ENCODE measurements around the gene ZNF341. TPM values are rescaled to one million over a fixed set of nuclear protein-coding genes. Genes with fewer than 3 reads are reported as not detected.

Gene ZNF341
- total and polyA plus RNA-seq, 4 donors: 2.1 to 4.3 (median 3.4) TPM

DNA sequence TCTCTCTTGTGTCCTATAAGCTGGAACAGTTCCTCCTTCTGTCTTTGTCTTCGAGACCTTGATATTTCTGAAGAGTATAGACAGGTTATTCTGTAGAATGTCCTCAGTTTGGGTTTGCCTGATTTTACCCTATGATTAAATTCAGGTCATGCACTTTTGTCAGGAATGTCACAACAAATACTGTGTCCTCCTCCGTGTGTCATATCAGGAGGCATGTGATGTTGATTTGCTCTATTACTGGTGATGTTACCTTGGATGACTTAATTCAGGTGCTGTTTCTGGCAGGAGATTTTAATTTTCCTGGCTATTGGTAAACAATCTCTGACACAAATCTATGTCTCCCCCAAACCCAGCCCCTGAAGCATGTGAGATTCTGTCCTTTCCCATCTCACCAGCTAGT is 46.0 kb downstream of the ZNF341 start:
- H3K36me3 ChIP-seq (ENCODE audit: control insufficient read depth in 4 of 4, insufficient read depth in 4 of 4, low read length in 4 of 4): peaks cover 0 to 7% (median 2%) of the 10 kb centered on the region in 4 donors
- WGBS, 2 donors: 87 to 88% methylated on average over 2 of the region's 2 CpGs
- ATAC-seq (ENCODE audit: insufficient read depth, low FRiP score): no peak
- no peaks in the 10 kb centered on the region for H3K27me3 ChIP-seq (ENCODE audit: control insufficient read depth in 3 of 3, insufficient read depth in 3 of 3, low read length in 2 of 3)
- no peak overlapping the region for H3K4me3 ChIP-seq
- no peak overlapping the region for H3K27ac ChIP-seq (ENCODE audit: low read depth in 1 of 2, low read length in 1 of 2)
- DNase-seq: no peak
- TF ChIP-seq, protein P1, sequence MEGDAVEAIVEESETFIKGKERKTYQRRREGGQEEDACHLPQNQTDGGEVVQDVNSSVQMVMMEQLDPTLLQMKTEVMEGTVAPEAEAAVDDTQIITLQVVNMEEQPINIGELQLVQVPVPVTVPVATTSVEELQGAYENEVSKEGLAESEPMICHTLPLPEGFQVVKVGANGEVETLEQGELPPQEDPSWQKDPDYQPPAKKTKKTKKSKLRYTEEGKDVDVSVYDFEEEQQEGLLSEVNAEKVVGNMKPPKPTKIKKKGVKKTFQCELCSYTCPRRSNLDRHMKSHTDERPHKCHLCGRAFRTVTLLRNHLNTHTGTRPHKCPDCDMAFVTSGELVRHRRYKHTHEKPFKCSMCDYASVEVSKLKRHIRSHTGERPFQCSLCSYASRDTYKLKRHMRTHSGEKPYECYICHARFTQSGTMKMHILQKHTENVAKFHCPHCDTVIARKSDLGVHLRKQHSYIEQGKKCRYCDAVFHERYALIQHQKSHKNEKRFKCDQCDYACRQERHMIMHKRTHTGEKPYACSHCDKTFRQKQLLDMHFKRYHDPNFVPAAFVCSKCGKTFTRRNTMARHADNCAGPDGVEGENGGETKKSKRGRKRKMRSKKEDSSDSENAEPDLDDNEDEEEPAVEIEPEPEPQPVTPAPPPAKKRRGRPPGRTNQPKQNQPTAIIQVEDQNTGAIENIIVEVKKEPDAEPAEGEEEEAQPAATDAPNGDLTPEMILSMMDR (IDR thresholded peaks at IDR 0.05; ENCODE audit: control extremely low read depth, extremely low read depth): no peak
- peaks cover 0 to 1% (median 0%) of the 10 kb centered on the region in 5 donors for H3K4me1 ChIP-seq (ENCODE audit: control insufficient read depth in 5 of 5, insufficient read depth in 5 of 5, low read length in 5 of 5)
- H3K9me3 ChIP-seq (ENCODE audit: control insufficient read depth in 4 of 4, insufficient read depth in 3 of 4, low read length in 3 of 4): no peaks in the 10 kb centered on the region
- no peak overlapping the region for H3K9ac ChIP-seq (ENCODE audit: insufficient read depth in 1 of 2, low read length in 2 of 2)

DNA sequence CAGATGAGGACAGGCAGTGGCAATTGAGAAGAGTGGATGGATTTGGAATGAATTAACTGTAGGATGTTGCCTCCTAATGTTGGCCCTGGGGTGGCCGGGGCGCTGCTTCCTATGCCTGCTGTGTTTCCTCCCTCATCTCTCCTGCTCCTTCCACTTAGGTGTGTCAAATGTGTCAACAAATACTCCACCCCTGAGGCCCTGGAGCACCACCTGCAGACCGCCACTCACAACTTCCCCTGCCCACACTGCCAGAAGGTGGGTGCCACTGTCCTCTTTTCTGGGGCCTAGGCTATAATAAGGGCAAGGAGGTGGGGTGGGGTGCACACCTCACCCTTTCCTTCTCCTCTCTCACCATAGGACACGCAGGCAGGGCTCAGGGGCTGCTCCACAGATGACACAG is 49.3 kb downstream of the ZNF341 start:
- Histone ChIP-seq H3K36me3 (ENCODE audit: control insufficient read depth in 4 of 4, insufficient read depth in 4 of 4, low read length in 4 of 4) (peaks cover 0 to 6% (median 2%) of the 10 kb centered on the region in 4 donors), H3K27me3 (ENCODE audit: control insufficient read depth in 3 of 3, insufficient read depth in 3 of 3, low read length in 2 of 3) (no peaks in the 10 kb centered on the region), H3K27ac (ENCODE audit: low read depth in 1 of 2, low read length in 1 of 2) (no peak overlapping the region), H3K4me1 (ENCODE audit: control insufficient read depth in 5 of 5, insufficient read depth in 5 of 5, low read length in 5 of 5) (no peaks in the 10 kb centered on the region), H3K9me3 (ENCODE audit: control insufficient read depth in 4 of 4, insufficient read depth in 3 of 4, low read length in 3 of 4) (no peaks in the 10 kb centered on the region), H3K4me3 (no peak overlapping the region), H3K9ac (ENCODE audit: insufficient read depth in 1 of 2, low read length in 2 of 2) (no peak overlapping the region)
- DNase-seq (no peak), ATAC-seq (ENCODE audit: insufficient read depth, low FRiP score) (no peak)
- TF ChIP-seq, protein P1 (IDR thresholded peaks at IDR 0.05; ENCODE audit: control extremely low read depth, extremely low read depth): no peak
- WGBS, 2 donors: 80 to 86% methylated on average over 4 of the region's 4 CpGs

DNA sequence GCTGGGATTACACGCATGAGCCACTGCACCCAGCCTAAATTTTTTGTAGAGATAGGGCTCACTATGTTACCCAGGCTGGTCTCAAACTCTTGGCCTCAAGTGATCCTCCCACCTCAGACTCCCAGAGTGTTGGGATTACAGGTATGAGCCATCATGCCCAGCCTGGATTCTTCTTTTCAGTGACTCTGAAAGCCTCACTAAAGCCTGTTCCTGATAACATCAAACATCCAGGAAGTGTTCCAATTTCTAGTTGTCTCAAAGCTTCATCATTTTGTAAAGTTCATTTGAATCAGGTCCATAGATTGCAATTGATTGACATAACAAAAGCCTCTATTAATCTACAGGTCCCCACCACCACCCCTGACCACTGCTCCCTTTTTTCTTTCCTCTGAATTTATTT is 50.1 kb downstream of the ZNF341 start:
- no peak overlapping the region for H3K9ac ChIP-seq (ENCODE audit: insufficient read depth in 1 of 2, low read length in 2 of 2)
- WGBS, 2 donors: 94 to 100% methylated on average over 1 of the region's 1 CpG
- H3K27ac ChIP-seq (ENCODE audit: low read depth in 1 of 2, low read length in 1 of 2): no peak overlapping the region
- no peak overlapping the region for H3K4me3 ChIP-seq
- DNase-seq (no peak), ATAC-seq (ENCODE audit: insufficient read depth, low FRiP score) (no peak)
- no peaks in the 10 kb centered on the region for H3K9me3 ChIP-seq (ENCODE audit: control insufficient read depth in 4 of 4, insufficient read depth in 3 of 4, low read length in 3 of 4)
- TF ChIP-seq, protein P1 (IDR thresholded peaks at IDR 0.05; ENCODE audit: control extremely low read depth, extremely low read depth): no peak
- H3K27me3 ChIP-seq (ENCODE audit: control insufficient read depth in 3 of 3, insufficient read depth in 3 of 3, low read length in 2 of 3): no peaks in the 10 kb centered on the region
- H3K4me1 ChIP-seq (ENCODE audit: control insufficient read depth in 5 of 5, insufficient read depth in 5 of 5, low read length in 5 of 5): no peaks in the 10 kb centered on the region
- H3K36me3 ChIP-seq (ENCODE audit: control insufficient read depth in 4 of 4, insufficient read depth in 4 of 4, low read length in 4 of 4): peaks cover 0 to 6% (median 2%) of the 10 kb centered on the region in 4 donors

DNA sequence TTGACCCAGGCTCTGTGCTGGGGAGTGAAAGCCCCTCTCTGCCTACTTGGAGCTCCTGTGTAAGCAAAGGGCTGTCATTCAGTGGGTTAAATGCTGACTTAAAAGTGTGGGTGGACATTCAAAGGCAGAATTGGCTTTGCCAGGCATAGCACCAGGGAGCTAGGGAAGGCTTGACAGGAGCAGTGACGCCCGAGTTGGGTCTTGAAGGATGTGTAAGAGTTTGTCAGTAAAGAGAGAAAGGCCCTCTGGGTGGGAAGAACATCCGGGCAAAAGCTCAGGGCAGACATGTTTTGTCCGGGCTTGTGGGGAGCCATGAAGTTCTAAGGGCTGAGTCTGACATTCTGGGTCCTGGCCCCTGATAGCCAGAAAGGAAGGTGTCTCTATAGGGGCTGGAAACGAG is 51.5 kb downstream of the ZNF341 start:
- Histone ChIP-seq H3K27me3 (ENCODE audit: control insufficient read depth in 3 of 3, insufficient read depth in 3 of 3, low read length in 2 of 3) (no peaks in the 10 kb centered on the region), H3K9ac (ENCODE audit: insufficient read depth in 1 of 2, low read length in 2 of 2) (no peak overlapping the region), H3K36me3 (ENCODE audit: control insufficient read depth in 4 of 4, insufficient read depth in 4 of 4, low read length in 4 of 4) (peaks cover 0 to 6% (median 2%) of the 10 kb centered on the region in 4 donors), H3K4me3 (no peak overlapping the region), H3K9me3 (ENCODE audit: control insufficient read depth in 4 of 4, insufficient read depth in 3 of 4, low read length in 3 of 4) (no peaks in the 10 kb centered on the region), H3K4me1 (ENCODE audit: control insufficient read depth in 5 of 5, insufficient read depth in 5 of 5, low read length in 5 of 5) (peaks cover 0 to 2% (median 0%) of the 10 kb centered on the region in 5 donors), H3K27ac (ENCODE audit: low read depth in 1 of 2, low read length in 1 of 2) (no peak overlapping the region)
- TF ChIP-seq, protein P1 (IDR thresholded peaks at IDR 0.05; ENCODE audit: control extremely low read depth, extremely low read depth): no peak
- DNase-seq: no peak
- no peak for ATAC-seq (ENCODE audit: insufficient read depth, low FRiP score)
- 86 to 87% methylated on average over 5 of the region's 5 CpGs for WGBS, 2 donors

All from lung (tissue), 12 donors.